ENCODE measurements around the gene SLC35E2B.
"Not testable (repeated sequence)": the region's sequence is repeated elsewhere in the genome, so short reads cannot be mapped to it uniquely, and the experiment has no call there.

The SLC35E2B gene

DNA sequence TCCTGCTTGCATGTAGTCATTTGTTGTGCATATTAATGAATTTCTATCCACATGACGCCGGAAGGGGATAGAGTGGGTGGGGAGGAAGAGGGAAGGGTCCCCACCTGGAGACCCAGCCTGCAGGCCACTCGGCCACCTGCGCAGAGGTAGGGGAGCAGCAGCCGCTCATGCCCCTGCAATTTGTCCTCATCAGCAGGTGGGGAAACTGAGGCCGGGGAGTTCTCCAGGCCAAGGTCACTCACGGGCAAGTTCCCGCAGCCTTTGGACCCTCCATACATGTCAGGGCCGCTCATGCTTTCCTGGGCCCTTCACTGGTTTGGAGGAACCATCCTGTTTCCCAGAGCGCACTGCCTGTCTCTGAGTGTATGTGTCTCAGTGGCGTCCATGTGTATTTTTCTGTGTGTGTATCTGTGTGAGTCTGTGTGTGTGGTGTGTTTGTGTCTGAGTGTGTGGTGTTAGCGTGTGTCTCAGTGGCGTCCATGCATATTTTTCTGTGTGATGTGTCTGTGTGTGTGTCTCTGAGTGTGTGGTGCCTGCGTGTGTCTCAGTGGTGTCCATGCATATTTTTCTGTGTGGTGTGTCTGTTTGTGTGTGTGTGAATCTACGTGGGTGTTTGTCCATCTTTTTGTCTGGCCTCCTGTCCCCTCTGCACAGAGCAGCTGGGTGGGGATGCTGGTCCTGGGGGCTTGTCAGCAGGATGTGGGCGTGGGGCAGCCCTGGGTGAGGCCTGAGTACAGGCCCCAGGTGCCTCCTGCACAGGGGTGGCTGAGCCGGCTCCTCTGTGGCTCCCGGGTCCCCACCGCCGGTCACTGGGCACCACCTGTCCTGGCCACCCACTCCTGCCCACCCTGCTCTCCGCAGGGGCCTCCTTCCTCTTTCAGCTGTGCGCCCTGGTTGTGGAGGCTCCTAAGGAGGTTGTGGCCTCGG lies 4.1 kb upstream of the SLC35E2B start:
- not testable (repeated sequence) for DNase-seq (ENCODE audit: extremely low read depth, low read depth)

DNA sequence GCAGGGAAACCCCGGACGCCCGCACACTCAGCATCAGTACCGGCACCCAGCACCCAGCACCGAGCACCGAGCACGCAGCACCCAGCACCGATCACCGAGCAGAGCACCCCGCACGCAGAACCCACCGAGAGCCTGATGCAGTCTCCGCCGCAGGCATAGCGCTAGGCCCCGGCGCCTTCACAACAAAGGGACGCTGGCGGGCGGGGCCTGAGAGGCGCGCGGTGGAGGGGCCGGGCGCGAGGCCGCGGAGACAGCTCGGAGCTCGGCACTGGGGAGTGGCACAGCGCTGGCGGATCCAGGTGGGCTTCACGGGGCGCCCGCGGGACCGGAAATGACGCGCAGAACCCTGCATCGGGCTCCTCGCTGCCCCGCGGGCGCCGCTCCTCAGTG lies 276 bp downstream of the SLC35E2B start:
- DNase-seq (ENCODE audit: extremely low read depth, low read depth) = not testable (repeated sequence)
- peak overlapping the region; percentile 51 for H3K4me3 ChIP-seq (replicated peaks; ENCODE audit: low read depth, low read length)

More for the DNA sequence above, 4.1 kb upstream of the SLC35E2B start:
- H3K4me3 ChIP-seq (replicated peaks; ENCODE audit: low read depth, low read length) = not testable (repeated sequence)

DNA sequence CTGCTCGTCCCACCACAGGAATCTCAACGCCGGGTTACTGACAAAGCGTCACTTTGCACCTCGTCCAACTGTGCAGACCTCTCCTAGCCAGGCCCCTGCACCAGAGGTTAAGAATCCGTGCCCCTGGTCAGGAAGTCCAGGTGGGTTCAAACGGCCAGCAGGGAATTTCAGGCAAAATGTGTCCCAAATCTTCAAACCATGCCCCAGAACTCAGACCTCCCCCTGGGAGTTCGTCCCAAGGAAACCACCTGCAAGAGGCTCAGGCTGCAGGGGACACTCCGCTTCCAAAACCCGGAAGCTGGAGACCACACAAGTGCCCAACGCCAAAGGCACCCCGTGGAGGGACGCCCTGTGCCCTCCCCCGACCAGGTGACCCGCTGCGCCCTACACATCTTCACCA lies 1.2 kb downstream of the SLC35E2B start:
- H3K4me3 ChIP-seq (replicated peaks; ENCODE audit: low read depth, low read length) = peak overlapping the region; percentile 37
- not testable (repeated sequence) for DNase-seq (ENCODE audit: extremely low read depth, low read depth)

DNA sequence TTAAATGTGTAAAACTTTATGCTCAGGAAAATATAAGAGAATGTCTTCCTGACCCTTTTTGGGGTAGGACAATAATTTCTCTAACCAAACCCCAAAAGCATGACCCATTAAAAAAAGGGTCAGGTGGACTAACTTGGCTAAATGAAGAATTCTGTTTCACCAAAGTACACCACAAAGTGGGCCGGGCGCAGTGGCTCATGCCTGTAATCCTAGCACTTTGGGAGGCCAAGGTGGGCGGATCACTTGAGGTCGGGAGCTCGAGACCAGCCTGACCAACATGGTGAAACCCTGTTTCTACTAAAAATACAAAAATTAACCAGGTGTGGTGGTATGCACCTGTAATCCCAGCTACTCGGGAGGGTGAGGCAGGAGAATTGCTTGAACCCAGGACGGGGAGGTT lies 3.1 kb downstream of the SLC35E2B start:
- not testable (repeated sequence) for DNase-seq (ENCODE audit: extremely low read depth, low read depth); H3K4me3 ChIP-seq (replicated peaks; ENCODE audit: low read depth, low read length)

DNA sequence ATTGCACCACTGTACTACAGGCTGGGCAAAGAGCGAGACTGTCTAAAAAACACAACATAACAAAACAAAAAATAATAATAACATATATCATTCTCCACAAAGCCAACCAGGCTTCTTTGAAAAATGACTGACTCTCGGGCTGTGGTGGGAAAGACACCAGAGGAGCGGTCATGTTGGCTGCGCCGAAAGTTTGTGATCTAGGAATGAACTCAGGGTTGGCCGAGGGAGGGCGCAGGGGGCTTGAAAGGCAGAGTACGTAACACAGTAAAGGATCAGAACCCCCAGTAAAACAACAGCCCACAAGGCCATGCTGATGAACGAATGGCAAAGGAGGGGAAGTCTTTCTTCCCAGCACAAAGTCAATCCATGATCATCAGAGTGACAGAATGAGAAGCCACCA lies 4.7 kb downstream of the SLC35E2B start:
- no peak overlapping the region for H3K4me3 ChIP-seq (replicated peaks; ENCODE audit: low read depth, low read length)
- no peak for DNase-seq (ENCODE audit: extremely low read depth, low read depth)
- TF ChIP-seq, protein P1, sequence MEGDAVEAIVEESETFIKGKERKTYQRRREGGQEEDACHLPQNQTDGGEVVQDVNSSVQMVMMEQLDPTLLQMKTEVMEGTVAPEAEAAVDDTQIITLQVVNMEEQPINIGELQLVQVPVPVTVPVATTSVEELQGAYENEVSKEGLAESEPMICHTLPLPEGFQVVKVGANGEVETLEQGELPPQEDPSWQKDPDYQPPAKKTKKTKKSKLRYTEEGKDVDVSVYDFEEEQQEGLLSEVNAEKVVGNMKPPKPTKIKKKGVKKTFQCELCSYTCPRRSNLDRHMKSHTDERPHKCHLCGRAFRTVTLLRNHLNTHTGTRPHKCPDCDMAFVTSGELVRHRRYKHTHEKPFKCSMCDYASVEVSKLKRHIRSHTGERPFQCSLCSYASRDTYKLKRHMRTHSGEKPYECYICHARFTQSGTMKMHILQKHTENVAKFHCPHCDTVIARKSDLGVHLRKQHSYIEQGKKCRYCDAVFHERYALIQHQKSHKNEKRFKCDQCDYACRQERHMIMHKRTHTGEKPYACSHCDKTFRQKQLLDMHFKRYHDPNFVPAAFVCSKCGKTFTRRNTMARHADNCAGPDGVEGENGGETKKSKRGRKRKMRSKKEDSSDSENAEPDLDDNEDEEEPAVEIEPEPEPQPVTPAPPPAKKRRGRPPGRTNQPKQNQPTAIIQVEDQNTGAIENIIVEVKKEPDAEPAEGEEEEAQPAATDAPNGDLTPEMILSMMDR (IDR thresholded peaks at IDR 0.05; ENCODE audit: low read depth, low read length, missing control alignments) = no peak

DNA sequence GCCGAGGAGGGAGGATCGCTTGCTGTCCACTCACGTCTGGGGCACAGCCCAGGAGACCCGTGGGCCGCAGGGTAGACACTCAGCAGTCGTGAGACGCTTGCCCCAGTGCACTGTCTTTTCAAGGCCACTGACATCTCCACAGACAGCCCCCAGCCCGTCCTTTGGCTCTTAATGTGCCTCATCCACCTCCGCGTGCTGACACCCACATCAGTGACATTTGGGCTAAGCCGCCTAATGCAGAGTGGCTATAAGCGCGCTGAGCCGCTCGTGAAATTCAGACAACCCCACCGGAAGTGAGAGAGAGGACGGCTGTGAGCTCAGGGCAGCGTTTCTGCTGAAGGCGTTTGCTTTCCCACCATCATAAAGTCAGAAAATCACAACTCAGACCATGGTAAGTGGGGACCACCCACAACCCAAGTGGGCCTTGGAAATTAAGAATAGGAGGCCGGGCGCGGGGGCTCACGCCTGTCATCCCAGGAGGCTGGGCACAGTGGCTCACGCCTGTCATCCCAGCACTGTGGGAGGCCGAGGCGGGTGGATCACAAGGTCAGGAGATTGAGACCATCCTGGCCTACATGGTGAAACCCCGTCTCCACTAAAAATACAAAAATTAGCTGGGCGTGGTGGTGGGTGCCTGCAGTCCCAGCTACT lies 8.4 kb downstream of the SLC35E2B start:
- no peak for DNase-seq (ENCODE audit: extremely low read depth, low read depth)
- no peak overlapping the region for H3K4me3 ChIP-seq (replicated peaks; ENCODE audit: low read depth, low read length)
- TF ChIP-seq, protein P1 (IDR thresholded peaks at IDR 0.05; ENCODE audit: low read depth, low read length, missing control alignments) = no peak

DNA sequence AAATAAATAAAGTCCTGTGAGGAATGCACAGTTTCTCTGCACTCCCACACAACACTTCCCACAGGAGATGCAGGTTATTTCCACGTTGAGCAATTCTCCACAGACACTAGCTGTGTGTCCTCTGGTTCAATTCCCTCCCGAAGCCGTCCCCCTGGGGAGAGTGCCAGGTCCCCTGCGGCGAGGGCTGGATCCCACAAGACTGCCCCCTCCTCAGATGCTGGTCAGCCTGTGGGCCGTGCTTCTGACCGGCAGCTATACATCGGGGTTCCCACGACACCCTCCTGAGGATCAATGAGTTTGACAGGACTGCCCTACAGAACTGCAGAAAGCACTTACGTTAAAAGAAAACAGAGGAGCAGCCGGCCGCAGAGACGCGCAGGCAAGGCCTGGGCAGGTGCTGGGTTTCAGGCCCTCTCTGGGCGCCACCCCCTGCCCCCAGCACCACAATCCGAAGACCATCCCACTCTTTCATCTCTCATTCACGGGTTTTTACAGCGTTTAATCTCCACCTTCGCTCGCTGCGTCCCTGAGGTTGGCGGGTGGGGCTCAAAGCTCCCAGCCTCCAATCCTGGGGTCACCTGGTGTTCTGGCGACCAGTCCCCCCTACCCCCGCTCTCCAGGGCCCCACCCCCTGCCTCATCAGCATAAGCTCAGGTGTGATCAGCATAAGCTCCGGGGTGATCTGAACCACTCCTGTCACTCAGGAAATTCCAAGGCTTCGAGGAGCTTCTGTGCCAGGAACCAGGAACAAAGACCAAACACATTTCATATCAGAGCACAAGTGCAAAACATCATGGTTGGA lies 9.3 kb downstream of the SLC35E2B start:
- TF ChIP-seq, protein P1 (IDR thresholded peaks at IDR 0.05; ENCODE audit: low read depth, low read length, missing control alignments) = no peak
- H3K4me3 ChIP-seq (replicated peaks; ENCODE audit: low read depth, low read length) = no peak overlapping the region

DNA sequence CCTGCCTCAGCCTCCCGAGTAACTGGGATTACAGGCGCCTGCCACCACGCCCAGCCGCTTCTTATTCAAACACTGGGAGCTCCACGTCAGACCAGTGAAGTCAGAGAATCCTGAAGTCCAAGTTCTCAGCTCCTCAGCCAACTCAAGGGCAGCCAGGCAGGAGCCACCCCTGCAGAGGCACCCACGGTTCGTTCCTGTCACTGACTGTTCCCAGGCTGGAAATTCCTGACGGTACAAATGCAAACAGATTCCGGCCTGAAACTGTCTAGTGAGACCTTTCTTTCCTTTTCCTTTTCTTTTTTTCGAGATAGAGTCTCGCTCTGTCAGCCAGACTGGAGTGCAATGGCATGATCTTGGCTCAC lies 11.7 kb downstream of the SLC35E2B start:
- TF ChIP-seq, protein P1 (IDR thresholded peaks at IDR 0.05; ENCODE audit: low read depth, low read length, missing control alignments) = no peak
- no peak for DNase-seq (ENCODE audit: extremely low read depth, low read depth)
- H3K4me3 ChIP-seq (replicated peaks; ENCODE audit: low read depth, low read length) = no peak overlapping the region

More for the DNA sequence above, 9.3 kb downstream of the SLC35E2B start:
- DNase-seq (ENCODE audit: extremely low read depth, low read depth) = no peak
